ENCODE measurements around the gene PLAAT3.

The PLAAT3 gene

GRCh38 chr11:63635762-63636465 is 21.7 kb upstream of the PLAAT3 start:
- H3K27me3 ChIP-seq (ENCODE audit: low read depth, low read length) = peaks cover 6% of the 10 kb centered on the region; the same call in 1 of the 2 replicates
- H3K9me3 ChIP-seq (ENCODE audit: insufficient read depth, low read length) = no peaks in the 10 kb centered on the region
- no peak overlapping the region for H3K27ac ChIP-seq (ENCODE audit: low read length)
- H3K79me2 ChIP-seq (ENCODE audit: low read length) = no peaks in the 10 kb centered on the region
- no peaks in the 10 kb centered on the region for H4K20me1 ChIP-seq (ENCODE audit: insufficient read depth, low read length)
- H3K36me3 ChIP-seq (replicated peaks; ENCODE audit: low read depth, low read length) = no peaks in the 10 kb centered on the region
- peak; percentile 97 for TF ChIP-seq CTCF (IDR thresholded peaks at IDR 0.05; ENCODE audit: low read depth, low read length)
- no peak for TF ChIP-seq EZH2phosphoT487 (IDR thresholded peaks at IDR 0.05; ENCODE audit: low read depth)
- H3K4me2 ChIP-seq (ENCODE audit: low read length) = peak overlapping the region; percentile 11; the same call in 1 of the 2 replicates
- peaks cover 29% of the 10 kb centered on the region for H3K4me1 ChIP-seq (ENCODE audit: low read length)
- H3K9ac ChIP-seq (ENCODE audit: low read length) = no peak overlapping the region
- peak overlapping the region; percentile 33; the same call in 1 of the 2 replicates for H2AFZ ChIP-seq (ENCODE audit: low read depth, low read length)
- no peak overlapping the region for H3K4me3 ChIP-seq (ENCODE audit: low read length)

DNA sequence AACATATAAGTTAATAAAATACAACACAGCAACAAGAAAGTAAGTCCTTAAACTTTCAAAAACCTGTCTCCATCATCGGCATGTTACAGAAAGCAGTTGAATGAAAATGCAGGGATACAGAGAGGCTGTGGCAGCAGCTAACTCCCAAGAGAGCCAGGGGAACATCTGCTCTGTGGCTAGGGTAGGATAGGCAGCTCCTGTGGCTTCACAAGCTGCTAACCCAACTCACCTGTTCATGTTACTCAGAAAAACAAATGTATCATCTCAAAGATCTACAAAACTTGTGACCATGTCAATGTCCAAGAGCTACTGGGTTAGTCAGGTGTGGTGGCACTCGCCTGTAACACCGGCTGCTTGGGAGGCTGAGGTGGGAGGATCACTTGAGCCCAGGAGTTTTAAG is 15.2 kb upstream of the PLAAT3 start:
- H2AFZ ChIP-seq (ENCODE audit: low read depth, low read length) = no peak overlapping the region
- no peaks in the 10 kb centered on the region for H3K9me3 ChIP-seq (ENCODE audit: insufficient read depth, low read length)
- H4K20me1 ChIP-seq (ENCODE audit: insufficient read depth, low read length) = no peaks in the 10 kb centered on the region
- H3K4me1 ChIP-seq (ENCODE audit: low read length) = peaks cover 23% of the 10 kb centered on the region
- no peak overlapping the region for H3K4me2 ChIP-seq (ENCODE audit: low read length)
- no peak overlapping the region for H3K4me3 ChIP-seq (ENCODE audit: low read length)
- peaks cover 15% of the 10 kb centered on the region for H3K27me3 ChIP-seq (ENCODE audit: low read depth, low read length)
- H3K79me2 ChIP-seq (ENCODE audit: low read length) = no peaks in the 10 kb centered on the region
- TF ChIP-seq EZH2phosphoT487 (IDR thresholded peaks at IDR 0.05; ENCODE audit: low read depth) (no peak), CTCF (IDR thresholded peaks at IDR 0.05; ENCODE audit: low read depth, low read length) (no peak)
- no peaks in the 10 kb centered on the region for H3K36me3 ChIP-seq (replicated peaks; ENCODE audit: low read depth, low read length)
- H3K27ac ChIP-seq (ENCODE audit: low read length) = no peak overlapping the region
- H3K9ac ChIP-seq (ENCODE audit: low read length) = no peak overlapping the region

GRCh38 chr11:63623513-63624140 is 9.4 kb upstream of the PLAAT3 start:
- H3K9me3 ChIP-seq (ENCODE audit: insufficient read depth, low read length) = no peaks in the 10 kb centered on the region

More at GRCh38 chr11:63623513-63624140, 9.4 kb upstream of the PLAAT3 start:
- H3K27ac ChIP-seq (ENCODE audit: low read length) = no peak overlapping the region
- no peak for TF ChIP-seq EZH2phosphoT487 (IDR thresholded peaks at IDR 0.05; ENCODE audit: low read depth)
- no peak for TF ChIP-seq CTCF (IDR thresholded peaks at IDR 0.05; ENCODE audit: low read depth, low read length)
- H3K4me3 ChIP-seq (ENCODE audit: low read length) = no peak overlapping the region
- peaks cover 29% of the 10 kb centered on the region for H3K27me3 ChIP-seq (ENCODE audit: low read depth, low read length)
- peak overlapping the region; percentile 16 for H3K4me2 ChIP-seq (ENCODE audit: low read length)
- H3K4me1 ChIP-seq (ENCODE audit: low read length) = peaks cover 34% of the 10 kb centered on the region
- H3K79me2 ChIP-seq (ENCODE audit: low read length) = no peaks in the 10 kb centered on the region
- H2AFZ ChIP-seq (ENCODE audit: low read depth, low read length) = no peak overlapping the region
- no peak overlapping the region for H3K9ac ChIP-seq (ENCODE audit: low read length)
- no peaks in the 10 kb centered on the region for H4K20me1 ChIP-seq (ENCODE audit: insufficient read depth, low read length)
- no peaks in the 10 kb centered on the region for H3K36me3 ChIP-seq (replicated peaks; ENCODE audit: low read depth, low read length)
